ENCODE results near the gene PORCN.

DNA sequence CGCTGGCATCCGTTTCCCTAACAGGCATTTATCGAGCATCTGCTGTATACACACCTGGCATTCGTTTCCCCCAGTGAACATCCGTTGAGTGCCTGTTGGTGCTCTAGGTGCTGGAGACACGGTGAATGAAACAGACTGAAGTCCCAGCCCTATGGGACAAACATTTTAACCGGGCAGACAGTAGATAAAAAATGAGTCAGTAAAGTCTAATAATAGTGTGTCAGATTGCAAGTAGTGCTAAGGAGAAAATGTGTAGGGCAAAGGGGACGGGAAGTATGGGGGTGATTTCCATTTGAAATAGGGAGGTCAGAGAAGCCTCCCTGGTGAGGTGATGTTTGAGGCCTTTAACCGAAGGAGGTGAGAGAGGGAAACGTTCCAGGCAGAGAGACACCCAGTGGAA is 7.5 kb downstream of the PORCN start:
- TF ChIP-seq, protein P1, sequence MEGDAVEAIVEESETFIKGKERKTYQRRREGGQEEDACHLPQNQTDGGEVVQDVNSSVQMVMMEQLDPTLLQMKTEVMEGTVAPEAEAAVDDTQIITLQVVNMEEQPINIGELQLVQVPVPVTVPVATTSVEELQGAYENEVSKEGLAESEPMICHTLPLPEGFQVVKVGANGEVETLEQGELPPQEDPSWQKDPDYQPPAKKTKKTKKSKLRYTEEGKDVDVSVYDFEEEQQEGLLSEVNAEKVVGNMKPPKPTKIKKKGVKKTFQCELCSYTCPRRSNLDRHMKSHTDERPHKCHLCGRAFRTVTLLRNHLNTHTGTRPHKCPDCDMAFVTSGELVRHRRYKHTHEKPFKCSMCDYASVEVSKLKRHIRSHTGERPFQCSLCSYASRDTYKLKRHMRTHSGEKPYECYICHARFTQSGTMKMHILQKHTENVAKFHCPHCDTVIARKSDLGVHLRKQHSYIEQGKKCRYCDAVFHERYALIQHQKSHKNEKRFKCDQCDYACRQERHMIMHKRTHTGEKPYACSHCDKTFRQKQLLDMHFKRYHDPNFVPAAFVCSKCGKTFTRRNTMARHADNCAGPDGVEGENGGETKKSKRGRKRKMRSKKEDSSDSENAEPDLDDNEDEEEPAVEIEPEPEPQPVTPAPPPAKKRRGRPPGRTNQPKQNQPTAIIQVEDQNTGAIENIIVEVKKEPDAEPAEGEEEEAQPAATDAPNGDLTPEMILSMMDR (IDR thresholded peaks at IDR 0.05), result no peak
- TF ChIP-seq POLR2A (IDR thresholded peaks at IDR 0.05; ENCODE audit: low read depth) (no peak), POLR2AphosphoS5 (IDR thresholded peaks at IDR 0.05) (no peak), EP300 (IDR thresholded peaks at IDR 0.05) (no peak)
